HCT116 (cell line): ENCODE data around the gene KCNJ16. TPM values are rescaled to one million over a fixed set of nuclear protein-coding genes. Genes with fewer than 3 reads are reported as not detected.

Experiments used
- ATAC-seq: fragments of 200-7000 bp; cut with Tn5 transposase; 2 replicates; pipeline ENCODE4 v1.9.1; 2020; ENCODE audit warnings: mild to moderate bottlenecking, moderate library complexity
- BruUV-seq: library from RNA; stranded (reverse); fragments of 400-500 nt; replicated peaks from 2 replicates; lab custom pipeline; 2021; lab: Mats Ljungman, UMichigan
- CTCF ChIA-PET: fragments of 300-600 bp; sonication (Branson Sonifier 250); formaldehyde crosslinking; loops from one replicate; lab custom pipeline; 2021; ENCODE audit warnings: antibody characterized with exemption; lab: Charles Lee
- POLR2A ChIA-PET: fragments of 300-600, 350-600 bp; sonication (Branson Sonifier 250); formaldehyde crosslinking; loops from one replicate; lab custom pipeline; 2021; ENCODE audit warnings: antibody characterized with exemption; lab: Charles Lee
- RAD21 ChIA-PET, 2 experiments: fragments of 300-600 bp; sonication (Branson Sonifier 250); formaldehyde crosslinking; loops; one replicate each; lab custom pipeline; 2023; ENCODE audit warnings: low total read pairs in 2 of 2; ENCODE audit not compliant: uncharacterized antibody in 2 of 2, unreplicated experiment in 2 of 2, low non-redundant PET in 1 of 2; lab: Charles Lee
- DNase-seq: peaks from one replicate; pipeline ENCODE4 v3.0.0-alpha.2; 2010; ENCODE audit warnings: low read depth, low spot score
- H2AFZ ChIP-seq: fragments of 200-600 bp; shearing (Covaris generic), sonication (generic); 2 replicates; pipeline ENCODE4 v1.6.1; 2017; ENCODE audit warnings: low read depth, mixed run types, mixed read lengths, antibody characterized with exemption, low read length; ENCODE audit not compliant: poor library complexity, severe bottlenecking
- H3K27ac ChIP-seq: 2 replicates; pipeline ENCODE4 v1.5.1; 2012; ENCODE audit warnings: low read depth, low read length
- H3K27me3 ChIP-seq: fragments of 200-600 bp; sonication (generic); 2 replicates; pipeline ENCODE4 v1.6.1; 2016; ENCODE audit warnings: mixed run types, low read length, mixed read lengths; ENCODE audit not compliant: insufficient read depth
- H3K36me3 ChIP-seq, 2 experiments: fragments of 200-500 bp in 1 of 2; fragments of 200-600 bp in 1 of 2; sonication (Bioruptor generic) in 1 of 2; sonication (generic) in 1 of 2; 2 replicates each; pipeline versions ENCODE4 v1.5.1 to v1.6.1; 2014 to 2016; ENCODE audit warnings: low read length in 2 of 2, inconsistent platforms in 1 of 2, mixed read lengths in 1 of 2, mixed run types in 1 of 2; ENCODE audit not compliant: insufficient read depth in 2 of 2, control insufficient read depth in 1 of 2
- H3K4me1 ChIP-seq, 2 experiments: fragments of 200-600 bp in 1 of 2; sonication (generic) in 1 of 2; 2 replicates each; pipeline versions ENCODE4 v1.5.1 to v1.6.1; 2012 to 2017; ENCODE audit warnings: low read length in 2 of 2, inconsistent platforms in 1 of 2, mild to moderate bottlenecking in 1 of 2, mixed read lengths in 1 of 2, mixed run types in 1 of 2, moderate library complexity in 1 of 2; ENCODE audit not compliant: insufficient read depth in 2 of 2, control insufficient read depth in 1 of 2
- H3K4me2 ChIP-seq: fragments of 200-600 bp; sonication (generic); 2 replicates; pipeline ENCODE4 v1.6.1; 2017; ENCODE audit warnings: mixed run types, low read length, mixed read lengths
- H3K4me3 ChIP-seq, 2 experiments: fragments of 200-600 bp in 1 of 2; sonication (generic) in 1 of 2; replicated peaks in 1 of 2; 2 replicates each; pipeline ENCODE4 v1.5.1; 2011 to 2016; ENCODE audit warnings: low read length in 2 of 2, control low read depth in 1 of 2, low read depth in 1 of 2, mild to moderate bottlenecking in 1 of 2, mixed read lengths in 1 of 2, mixed run types in 1 of 2
- H3K79me2 ChIP-seq: fragments of 200-600 bp; sonication (generic); 2 replicates; pipeline ENCODE4 v1.6.1; 2017; ENCODE audit warnings: mild to moderate bottlenecking, mixed run types, low read length, moderate library complexity, mixed read lengths; ENCODE audit not compliant: insufficient read depth
- H3K9ac ChIP-seq: fragments of 200-600 bp; sonication (generic); 2 replicates; pipeline ENCODE4 v1.6.1; 2016; ENCODE audit warnings: low read length, mixed read lengths
- H3K9me2 ChIP-seq: fragments of 200-600 bp; sonication (generic), shearing (Covaris generic); 2 replicates; pipeline ENCODE4 v1.6.1; 2017; ENCODE audit warnings: mixed run types, mild to moderate bottlenecking, moderate library complexity; ENCODE audit not compliant: insufficient read depth
- H3K9me3 ChIP-seq, 2 experiments: fragments of 200-500 bp in 1 of 2; fragments of 200-600 bp in 1 of 2; sonication (Bioruptor generic) in 1 of 2; sonication (generic) in 1 of 2; 2 replicates each; pipeline ENCODE4 v1.6.1; 2014 to 2017; ENCODE audit warnings: low read length in 2 of 2, mixed read lengths in 2 of 2, inconsistent platforms in 1 of 2, low read depth in 1 of 2, mild to moderate bottlenecking in 1 of 2, mixed run types in 1 of 2, moderate library complexity in 1 of 2; ENCODE audit not compliant: control insufficient read depth in 1 of 2, insufficient read depth in 1 of 2
- H4K20me1 ChIP-seq: fragments of 200-600 bp; sonication (generic), shearing (Covaris generic); 2 replicates; pipeline ENCODE4 v1.6.1; 2017; ENCODE audit warnings: mixed run types, mild to moderate bottlenecking, moderate library complexity; ENCODE audit not compliant: insufficient read depth
- ATF3 ChIP-seq: IDR thresholded peaks from 2 replicates; pipeline ENCODE4 v1.6.1; 2012
- CEBPB ChIP-seq: IDR thresholded peaks from 2 replicates; pipeline ENCODE4 v1.6.1; 2012; ENCODE audit warnings: low read depth
- EGR1 ChIP-seq: IDR thresholded peaks from 2 replicates; pipeline ENCODE4 v1.6.1; 2012; ENCODE audit warnings: low read depth
- EZH2 ChIP-seq: fragments of 200-600 bp; sonication (generic); IDR thresholded peaks from 2 replicates; pipeline ENCODE4 v1.6.1; 2017; ENCODE audit warnings: antibody characterized with exemption, mixed run types
- FOSL1 ChIP-seq: IDR thresholded peaks from 2 replicates; pipeline ENCODE4 v1.6.1; 2012; ENCODE audit warnings: low read depth
- JUND ChIP-seq: IDR thresholded peaks from 2 replicates; pipeline ENCODE4 v1.6.1; 2012
- MAX ChIP-seq: IDR thresholded peaks from 2 replicates; pipeline ENCODE4 v1.6.1; 2012
- POLR2AphosphoS5 ChIP-seq: IDR thresholded peaks from 2 replicates; pipeline ENCODE4 v1.6.1; 2011; ENCODE audit warnings: mild to moderate bottlenecking, low read depth, low read length, moderate library complexity
- REST ChIP-seq: IDR thresholded peaks from 2 replicates; pipeline ENCODE4 v1.6.1; 2012; ENCODE audit warnings: low read depth
- SIN3A ChIP-seq: IDR thresholded peaks from 2 replicates; pipeline ENCODE4 v1.6.1; 2012; ENCODE audit warnings: low read depth
- SP1 ChIP-seq: IDR thresholded peaks from 2 replicates; pipeline ENCODE4 v1.6.1; 2012; ENCODE audit warnings: low read depth
- YY1 ChIP-seq: IDR thresholded peaks from 2 replicates; pipeline ENCODE4 v1.6.1; 2011; ENCODE audit warnings: low read length, low read depth, moderate library complexity, mild to moderate bottlenecking; ENCODE audit not compliant: insufficient replicate concordance; ENCODE audit errors: extremely low read depth
- ZBTB33 ChIP-seq: IDR thresholded peaks from 2 replicates; pipeline ENCODE4 v1.6.1; 2011; ENCODE audit warnings: mild to moderate bottlenecking, low read length, moderate library complexity; ENCODE audit not compliant: insufficient replicate concordance; ENCODE audit errors: extremely low read depth
- ZFX ChIP-seq: fragments of 450-650 bp; IDR thresholded peaks from 2 replicates; pipeline ENCODE4 v1.6.1; 2017
- ZNF274 ChIP-seq: fragments of 200-500 bp; sonication (Bioruptor generic); IDR thresholded peaks from 2 replicates; pipeline ENCODE4 v1.6.1; 2014; ENCODE audit warnings: mild to moderate bottlenecking, low read depth, low read length, inconsistent platforms
- intact Hi-C: fragments of 100-400 bp; cut with micrococcal nuclease; formaldehyde crosslinking; loops from 2 replicates; pipeline ENCODE4 v1.10.0; 2022
- total RNA-seq: library from RNA; stranded (reverse); gene quantifications from one replicate; pipeline ENCODE4 v1.2.1, GENCODE V29; 2021; ENCODE audit not compliant: unreplicated experiment

The KCNJ16 gene
- total RNA-seq, 1 experiment from 2014 or later: not detected

GRCh38 chr17:70172449-70172848, 97.4 kb downstream of the KCNJ16 start:
- intact Hi-C loops: no loop called here

GRCh38 chr17:70172923-70173322, 97.9 kb downstream of the KCNJ16 start:
- intact Hi-C loops: no loop called here
- H3K79me2 ChIP-seq: no peaks in the 10 kb centered on the region
- DNase-seq: no peak
- no peak overlapping the region for H3K4me3 ChIP-seq
- H3K4me2 ChIP-seq: no peak overlapping the region
- no peaks in the 10 kb centered on the region for H3K9me2 ChIP-seq
- H3K27ac ChIP-seq: no peak overlapping the region
- H4K20me1 ChIP-seq: no peaks in the 10 kb centered on the region
- H3K36me3 ChIP-seq: no peaks in the 10 kb centered on the region
- no peak for ATAC-seq
- ChIA-PET POLR2A (no interaction called here), CTCF (no interaction called here), RAD21 (no interaction called here)
- H3K9me3 ChIP-seq: peaks cover 0 to 9% of the 10 kb centered on the region in 2 experiments; a peak in 2 of 4 replicates
- H3K9ac ChIP-seq: no peak overlapping the region
- no TSS peak for BruUV-seq
- H3K27me3 ChIP-seq: no peaks in the 10 kb centered on the region
- no peak overlapping the region for H2AFZ ChIP-seq
- no peaks in the 10 kb centered on the region for H3K4me1 ChIP-seq
- TF ChIP-seq EGR1 (no peak), REST (no peak), ZFX (no peak), CEBPB (no peak), MAX (no peak), YY1 (no peak), SP1 (no peak), POLR2AphosphoS5 (no peak), ATF3 (no peak), SIN3A (no peak), FOSL1 (no peak), ZBTB33 (no peak), EZH2 (no peak)

More at GRCh38 chr17:70172449-70172848, 97.4 kb downstream of the KCNJ16 start:
- Histone ChIP-seq H4K20me1 (no peaks in the 10 kb centered on the region), H3K36me3 (no peaks in the 10 kb centered on the region), H3K4me1 (no peaks in the 10 kb centered on the region), H3K9ac (no peak overlapping the region), H3K4me2 (no peak overlapping the region), H2AFZ (no peak overlapping the region), H3K27me3 (no peaks in the 10 kb centered on the region), H3K27ac (no peak overlapping the region), H3K4me3 (no peak overlapping the region), H3K9me2 (no peaks in the 10 kb centered on the region), H3K9me3 (peaks cover 0 to 8% of the 10 kb centered on the region in 2 experiments; a peak in 2 of 4 replicates), H3K79me2 (no peaks in the 10 kb centered on the region)
- ChIA-PET POLR2A (no interaction called here), CTCF (no interaction called here), RAD21 (no interaction called here)
- ATAC-seq (no peak), DNase-seq (no peak)
- TF ChIP-seq ZNF274 (no peak), JUND (no peak), POLR2AphosphoS5 (no peak)
- no TSS peak for BruUV-seq
